Ovary (tissue), 1 donor: ENCODE measurements around the gene SEMA6A.

Experiments used
- EP300 ChIP-seq: sonication (generic); formaldehyde crosslinking; IDR thresholded peaks from one replicate; pipeline ENCODE4 v1.6.1; 2017; ENCODE audit warnings: antibody characterized with exemption
- POLR2A ChIP-seq: fragments of 450-650 bp; IDR thresholded peaks from one replicate; pipeline ENCODE4 v1.6.1; 2017; ENCODE audit warnings: antibody characterized with exemption, mild to moderate bottlenecking, moderate library complexity

DNA sequence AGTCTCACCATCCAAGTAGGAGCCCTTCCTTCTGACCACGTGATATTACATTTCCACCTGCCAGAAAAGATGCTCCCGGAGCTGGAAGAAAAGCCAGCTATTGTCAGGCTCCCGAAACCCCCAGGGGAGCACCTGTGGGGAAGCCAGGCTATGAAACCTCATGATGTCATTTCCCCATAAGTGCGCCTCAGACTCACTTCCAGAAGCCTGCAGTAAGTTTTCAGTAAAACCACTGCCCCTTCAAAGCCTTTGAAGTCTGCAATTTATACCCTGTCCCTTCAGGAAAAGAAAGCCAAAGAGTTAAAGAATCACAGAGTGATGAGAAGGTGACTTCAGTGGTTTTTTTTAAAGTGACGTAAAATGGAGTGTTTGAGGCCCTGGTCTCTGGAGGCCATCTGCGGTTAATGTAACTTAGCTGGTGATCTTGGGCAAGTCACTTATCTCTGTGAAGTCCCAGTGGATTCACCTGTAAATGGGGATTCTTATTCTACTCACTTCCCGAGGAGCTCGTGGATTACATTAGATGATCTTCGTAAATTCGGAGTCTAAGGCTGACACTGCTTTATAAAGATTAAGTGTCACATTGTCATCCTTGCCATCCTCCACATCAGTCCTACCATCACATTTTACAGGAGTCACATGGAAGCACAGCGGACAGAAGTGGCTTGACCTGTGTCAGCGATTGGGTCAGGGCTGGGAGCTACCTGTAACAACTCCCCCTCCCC is 2.6 kb upstream of the SEMA6A start:
- no peak for TF ChIP-seq EP300
- TF ChIP-seq POLR2A: no peak
